H1 (cell line): ENCODE measurements around the gene NRXN3. TPM values are rescaled to one million over a fixed set of nuclear protein-coding genes. Genes with fewer than 3 reads are reported as not detected.

Experiments
- CTCF ChIA-PET: fragments of 300-600 bp; sonication (Branson Sonifier 250); formaldehyde crosslinking; loops from one replicate; lab custom pipeline; 2021; ENCODE audit not compliant: partially characterized antibody; lab: Charles Lee
- POLR2A ChIA-PET: fragments of 300-600 bp; sonication (Branson Sonifier 250); formaldehyde crosslinking; loops from one replicate; lab custom pipeline; 2021; ENCODE audit warnings: inconsistent platforms; ENCODE audit not compliant: partially characterized antibody; lab: Charles Lee
- DNase-seq, 2 experiments: peaks; one replicate each; pipeline versions ENCODE4 v3.0.0 to v3.0.0-alpha.2; 2010 to 2022; ENCODE audit warnings: low spot score in 2 of 2, low read depth in 1 of 2, mixed read lengths in 1 of 2
- FAIRE-seq: peaks from 2 replicates; lab custom pipeline; 2011; peaks lifted over from hg19 to GRCh38; lab: Jason Lieb, UNC
- H2AFZ ChIP-seq: 2 replicates; pipeline ENCODE4 v1.8.1; 2012; ENCODE audit warnings: low read length, inconsistent platforms
- H2AK5ac ChIP-seq: 2 replicates; pipeline ENCODE4 v1.6.1; 2013; ENCODE audit warnings: low read depth, low read length
- H2BK120ac ChIP-seq: replicated peaks from 2 replicates; pipeline ENCODE3; 2013; ENCODE audit warnings: low read depth, low read length, inconsistent platforms
- H2BK12ac ChIP-seq: 2 replicates; pipeline ENCODE4 v1.6.1; 2013; ENCODE audit warnings: low read depth, low read length
- H2BK15ac ChIP-seq: 2 replicates; pipeline ENCODE4 v1.6.1; 2013; ENCODE audit warnings: low read length
- H2BK20ac ChIP-seq: 2 replicates; pipeline ENCODE4 v1.6.1; 2013; ENCODE audit warnings: low read length
- H2BK5ac ChIP-seq: 2 replicates; pipeline ENCODE4 v1.6.1; 2013; ENCODE audit warnings: low read depth, low read length
- H3K14ac ChIP-seq: 2 replicates; pipeline ENCODE4 v1.6.1; 2013; ENCODE audit warnings: inconsistent platforms; ENCODE audit not compliant: insufficient read length
- H3K18ac ChIP-seq: 2 replicates; pipeline ENCODE4 v1.6.1; 2013; ENCODE audit warnings: low read length; ENCODE audit errors: extremely low read depth
- H3K23ac ChIP-seq: 2 replicates; pipeline ENCODE4 v1.6.1; 2013; ENCODE audit warnings: inconsistent platforms; ENCODE audit not compliant: insufficient read length
- H3K23me2 ChIP-seq: 2 replicates; pipeline ENCODE4 v1.6.1; 2013; ENCODE audit warnings: low read depth, low read length
- H3K27ac ChIP-seq: 2 replicates; pipeline ENCODE4 v1.6.1; 2011; ENCODE audit warnings: low read depth, low read length, inconsistent platforms
- H3K27me3 ChIP-seq, 4 experiments: replicated peaks in 1 of 4; 1 replicate in 1 of 4; 2 replicates in 3 of 4; pipeline versions ENCODE4 v1.6.1 to v1.8.1; 2011 to 2013; ENCODE audit warnings: low read length in 3 of 4, mild to moderate bottlenecking in 3 of 4, inconsistent platforms in 2 of 4, mixed read lengths in 2 of 4, moderate library complexity in 1 of 4; ENCODE audit not compliant: control insufficient read depth in 3 of 4, insufficient read depth in 3 of 4; ENCODE audit errors: extremely low read depth in 1 of 4
- H3K36me3 ChIP-seq, 4 experiments: 2 replicates each; pipeline versions ENCODE4 v1.6.1 to v1.8.1; 2011 to 2013; ENCODE audit warnings: mild to moderate bottlenecking in 4 of 4, low read length in 3 of 4, moderate library complexity in 2 of 4, control low read depth in 1 of 4, inconsistent platforms in 1 of 4; ENCODE audit not compliant: insufficient read depth in 4 of 4, control insufficient read depth in 2 of 4
- H3K4ac ChIP-seq: replicated peaks from 2 replicates; pipeline ENCODE3; 2013; ENCODE audit warnings: low read length, low read depth, mixed read lengths, inconsistent platforms; ENCODE audit not compliant: insufficient read length
- H3K4me1 ChIP-seq, 4 experiments: replicated peaks in 1 of 4; 1 replicate in 1 of 4; 2 replicates in 3 of 4; pipeline versions ENCODE4 v1.6.1 to v1.8.1; 2011 to 2013; ENCODE audit warnings: low read length in 3 of 4, inconsistent platforms in 2 of 4, mixed read lengths in 1 of 4; ENCODE audit not compliant: insufficient read depth in 4 of 4, control insufficient read depth in 3 of 4
- H3K4me2 ChIP-seq, 2 experiments: 2 replicates each; pipeline versions ENCODE4 v1.6.1 to v1.8.1; 2011 to 2013; ENCODE audit warnings: low read depth in 2 of 2, low read length in 2 of 2, control low read depth in 1 of 2, inconsistent platforms in 1 of 2, mild to moderate bottlenecking in 1 of 2; ENCODE audit not compliant: insufficient read depth in 1 of 2
- H3K4me3 ChIP-seq, 4 experiments: fragments of 200-600, 300-600 bp in 1 of 4; sonication (generic), shearing (Covaris generic), sonication (Bioruptor Twin) in 1 of 4; 2 replicates each; pipeline versions ENCODE4 v1.5.1 to v1.8.1; 2011 to 2016; ENCODE audit warnings: low read length in 4 of 4, low read depth in 3 of 4, control low read depth in 2 of 4, inconsistent platforms in 2 of 4, mild to moderate bottlenecking in 2 of 4, mixed read lengths in 1 of 4, moderate library complexity in 1 of 4; ENCODE audit not compliant: insufficient read depth in 2 of 4; ENCODE audit errors: extremely low read depth in 1 of 4
- H3K56ac ChIP-seq: replicated peaks from 2 replicates; pipeline ENCODE3; 2013; ENCODE audit warnings: low read depth, mild to moderate bottlenecking, mixed read lengths, low read length, inconsistent platforms; ENCODE audit not compliant: insufficient read length
- H3K79me1 ChIP-seq: 2 replicates; pipeline ENCODE4 v1.6.1; 2013; ENCODE audit warnings: low read depth, low read length, control low read depth
- H3K79me2 ChIP-seq, 2 experiments: 2 replicates each; pipeline versions ENCODE4 v1.6.1 to v1.8.1; 2012 to 2013; ENCODE audit warnings: low read length in 2 of 2, mild to moderate bottlenecking in 2 of 2, inconsistent platforms in 1 of 2; ENCODE audit not compliant: insufficient read depth in 2 of 2, control insufficient read depth in 1 of 2
- H3K9ac ChIP-seq, 4 experiments: replicated peaks in 1 of 4; 1 replicate in 1 of 4; 2 replicates in 3 of 4; pipeline versions ENCODE4 v1.6.1 to v1.8.1; 2011 to 2013; ENCODE audit warnings: low read depth in 3 of 4, low read length in 3 of 4, control low read depth in 2 of 4, mild to moderate bottlenecking in 2 of 4, moderate library complexity in 2 of 4, inconsistent platforms in 1 of 4; ENCODE audit errors: extremely low read depth in 1 of 4
- H3K9me3 ChIP-seq, 2 experiments: 2 replicates each; pipeline versions ENCODE4 v1.6.1 to v1.8.1; 2012 to 2013; ENCODE audit warnings: mild to moderate bottlenecking in 2 of 2, moderate library complexity in 2 of 2, control low read depth in 1 of 2, inconsistent platforms in 1 of 2, low read depth in 1 of 2, low read length in 1 of 2, mixed read lengths in 1 of 2; ENCODE audit not compliant: insufficient read depth in 2 of 2
- H4K20me1 ChIP-seq, 2 experiments: replicated peaks in 1 of 2; 2 replicates each; pipeline versions ENCODE3 to v1.8.1; 2011 to 2013; ENCODE audit warnings: inconsistent platforms in 2 of 2, low read length in 2 of 2, mild to moderate bottlenecking in 1 of 2; ENCODE audit not compliant: insufficient read depth in 2 of 2, control insufficient read depth in 1 of 2
- H4K5ac ChIP-seq: 2 replicates; pipeline ENCODE4 v1.6.1; 2013; ENCODE audit warnings: low read length, low read depth, mixed read lengths, inconsistent platforms; ENCODE audit not compliant: insufficient read length
- H4K8ac ChIP-seq: 2 replicates; pipeline ENCODE4 v1.8.0; 2013; ENCODE audit warnings: mild to moderate bottlenecking, moderate library complexity, low read length, inconsistent platforms; ENCODE audit not compliant: insufficient read depth; ENCODE audit errors: extremely low read depth
- H4K91ac ChIP-seq: replicated peaks from 2 replicates; pipeline ENCODE3; 2013; ENCODE audit warnings: low read length, mixed read lengths, inconsistent platforms; ENCODE audit not compliant: insufficient read length
- CEBPB ChIP-seq: IDR thresholded peaks from 2 replicates; pipeline ENCODE4 v1.6.1; 2012; ENCODE audit warnings: low read depth, low read length
- polyA plus RNA-seq, 7 experiments: library from polyadenylated mRNA; depleted of rRNA in 3 of 7; stranded (reverse) in 5 of 7; unstranded in 2 of 7; fragments of >200 nt in 5 of 7; fragments of 200-250 nt in 2 of 7; gene quantifications; 1 replicate in 5 of 7; 2 replicates in 1 of 7; 4 replicates in 1 of 7; pipeline versions ENCODE4 v1.2.1 to v1.2.3, GENCODE V29; 2011 to 2013; ENCODE audit warnings: missing spikeins in 2 of 7, mixed read lengths in 2 of 7
- total RNA-seq: library from RNA; stranded (reverse); fragmentation: NEBNext Ultra II Directional; extraction: Animal tissue kit (Norgen Biotek cat#: 25700); gene quantifications from 2 replicates; pipeline ENCODE4 v1.2.1, GENCODE V29; 2021

NRXN3 gene
- total and polyA plus RNA-seq, 2 of the 8 experiments (the other 6 are each of a cell fraction or from before 2014, with no cell fraction given), result 2.6 to 4.1 TPM

DNA sequence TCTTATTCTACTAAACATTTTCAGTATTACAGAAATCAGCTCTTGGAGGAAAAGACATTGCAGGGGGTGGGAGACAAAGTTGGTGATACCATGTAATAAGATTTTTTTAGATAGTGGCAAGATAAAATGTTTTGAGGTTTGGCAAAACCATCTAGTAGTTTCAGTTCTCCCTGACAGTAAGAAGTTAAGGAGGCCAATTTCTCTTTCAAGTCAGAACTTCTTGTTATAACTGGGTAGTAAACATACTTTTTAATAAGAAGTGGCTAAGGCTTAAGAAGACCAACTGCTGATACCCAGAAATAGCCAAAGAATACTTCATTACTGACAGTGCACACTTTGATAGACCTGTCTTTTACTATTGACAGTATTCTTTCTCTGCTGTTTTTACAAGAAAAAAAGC, 1588.8 kb downstream of the NRXN3 start:
- H3K4me1 ChIP-seq, result no peaks in the 10 kb centered on the region
- no peak overlapping the region for H3K4ac ChIP-seq
- no peak overlapping the region for H2AK5ac ChIP-seq
- H4K8ac ChIP-seq, result no peak overlapping the region
- H2AFZ ChIP-seq, result no peak overlapping the region
- ChIA-PET POLR2A (no interaction called here), CTCF (interaction anchor here (1.2 kb wide), 1 partner anchor 51 kb away, joined by 5 read pairs; no protein-coding TSS in a partner anchor)
- no peak overlapping the region for H3K14ac ChIP-seq
- no peak overlapping the region for H2BK120ac ChIP-seq
- no peak overlapping the region for H4K5ac ChIP-seq
- no peak overlapping the region for H2BK15ac ChIP-seq
- H4K20me1 ChIP-seq, result no peaks in the 10 kb centered on the region
- no peaks in the 10 kb centered on the region for H3K79me1 ChIP-seq
- no peak overlapping the region for H3K18ac ChIP-seq
- H3K36me3 ChIP-seq, result no peaks in the 10 kb centered on the region
- H2BK20ac ChIP-seq, result no peak overlapping the region
- no peak overlapping the region for H3K56ac ChIP-seq
- H3K4me2 ChIP-seq, result no peak overlapping the region
- H2BK5ac ChIP-seq, result no peak overlapping the region
- no peak overlapping the region for H4K91ac ChIP-seq
- no peaks in the 10 kb centered on the region for H3K79me2 ChIP-seq
- no peak overlapping the region for H3K9ac ChIP-seq
- DNase-seq, result no peak
- no peak for FAIRE-seq
- no peak overlapping the region for H3K4me3 ChIP-seq
- no peak overlapping the region for H3K27ac ChIP-seq
- no peak overlapping the region for H2BK12ac ChIP-seq
- H3K23me2 ChIP-seq, result no peaks in the 10 kb centered on the region
- no peak for TF ChIP-seq CEBPB
- no peaks in the 10 kb centered on the region for H3K27me3 ChIP-seq
- peaks cover 0 to 5% of the 10 kb centered on the region in 2 experiments; a peak in 1 of 4 replicates for H3K9me3 ChIP-seq
- H3K23ac ChIP-seq, result no peak overlapping the region
